K562 (cell line): ENCODE data around the gene CCDC124. TPM values are rescaled to one million over a fixed set of nuclear protein-coding genes. Genes with fewer than 3 reads are reported as not detected.

Source experiments
- ADNP ChIP-seq: fragments of 200-800 bp; sonication (Bioruptor generic); IDR thresholded peaks from 2 replicates; pipeline ENCODE4 v1.6.1; 2016; ENCODE audit warnings: missing genetic modification characterization, missing compliant biosample characterization
- ARNT ChIP-seq, 2 experiments: fragments of 450-650 bp; IDR thresholded peaks; 2 replicates each; pipeline ENCODE4 v1.6.1; 2016; ENCODE audit warnings: mild to moderate bottlenecking in 1 of 2
- BRCA1 ChIP-seq, 2 experiments: fragments of 450-650 bp in 1 of 2; sonication (generic) in 1 of 2; formaldehyde crosslinking in 1 of 2; IDR thresholded peaks; 2 replicates each; pipeline versions ENCODE4 v1.5.0 to v1.6.1; 2017 to 2020; ENCODE audit warnings: mild to moderate bottlenecking in 1 of 2, missing genetic modification reagents in 1 of 2
- HDAC8 ChIP-seq: fragments of 450-650 bp; IDR thresholded peaks from 2 replicates; pipeline ENCODE4 v1.6.1; 2016; ENCODE audit warnings: mild to moderate bottlenecking, missing genetic modification characterization, moderate library complexity, missing compliant biosample characterization
- ILF3 ChIP-seq: fragments of 450-650 bp; IDR thresholded peaks from 2 replicates; pipeline ENCODE4 v1.6.1; 2018; ENCODE audit warnings: antibody characterized with exemption, mild to moderate bottlenecking, moderate library complexity, borderline replicate concordance
- JUND ChIP-seq, 2 experiments: IDR thresholded peaks; 2 replicates in 1 of 2; 3 replicates in 1 of 2; pipeline ENCODE4 v1.6.1; 2011; ENCODE audit warnings: borderline replicate concordance in 2 of 2, low read depth in 2 of 2, low read length in 2 of 2, improper control_type of control experiment in 1 of 2, missing biosample characterization in 1 of 2, missing genetic modification characterization in 1 of 2, missing genetic modification reagents in 1 of 2
- MTA3 ChIP-seq: fragments of 450-650 bp; formaldehyde crosslinking; IDR thresholded peaks from 2 replicates; pipeline ENCODE4 v1.6.1; 2017; ENCODE audit warnings: mild to moderate bottlenecking, borderline replicate concordance
- MXD1 ChIP-seq: fragments of 250-450 bp; sonication (Bioruptor Pico); IDR thresholded peaks from 2 replicates; pipeline ENCODE4 v1.8.0; 2021; ENCODE audit warnings: borderline replicate concordance, mild to moderate bottlenecking, moderate library complexity; ENCODE audit not compliant: poor library complexity, severe bottlenecking
- NBN ChIP-seq: fragments of 450-650 bp; IDR thresholded peaks from 2 replicates; pipeline ENCODE4 v1.6.1; 2016; ENCODE audit warnings: low read depth, mild to moderate bottlenecking
- NEUROD1 ChIP-seq: fragments of 150-350 bp; IDR thresholded peaks from 2 replicates; pipeline ENCODE4 v1.6.1; 2014; ENCODE audit warnings: borderline replicate concordance, low read length, low read depth; ENCODE audit not compliant: partially characterized antibody
- SMARCC2 ChIP-seq: fragments of 450-650 bp; IDR thresholded peaks from 2 replicates; pipeline ENCODE4 v1.6.1; 2017; ENCODE audit warnings: antibody characterized with exemption, moderate library complexity, mild to moderate bottlenecking, low read depth
- SOX6 ChIP-seq: fragments of 450-650 bp; IDR thresholded peaks from 2 replicates; pipeline ENCODE4 v1.6.1; 2014; ENCODE audit warnings: mild to moderate bottlenecking
- ZBTB12 ChIP-seq: fragments of 250-450 bp; sonication (Bioruptor Pico); IDR thresholded peaks from 2 replicates; pipeline ENCODE4 v1.4.0; 2020
- ZEB2 ChIP-seq: fragments of 450-650 bp; IDR thresholded peaks from 2 replicates; pipeline ENCODE4 v1.6.1; 2016
- ZNF311 ChIP-seq: fragments of 250-450 bp; sonication (Bioruptor Pico); IDR thresholded peaks from 2 replicates; pipeline ENCODE4 v1.4.0; 2020; ENCODE audit warnings: mild to moderate bottlenecking, moderate library complexity
- ZNF318 ChIP-seq, 2 experiments: fragments of 450-650 bp; IDR thresholded peaks; 2 replicates each; pipeline ENCODE4 v1.6.1; 2016; ENCODE audit warnings: mild to moderate bottlenecking in 2 of 2, borderline replicate concordance in 1 of 2, low read depth in 1 of 2, moderate library complexity in 1 of 2
- ZNF695 ChIP-seq: fragments of 450-650 bp; formaldehyde crosslinking; IDR thresholded peaks from 2 replicates; pipeline ENCODE4 v1.4.0; 2020; ENCODE audit warnings: mild to moderate bottlenecking, moderate library complexity
- polyA plus RNA-seq, 8 experiments: library from polyadenylated mRNA; depleted of rRNA in 4 of 8; stranded (reverse) in 5 of 8; unstranded in 3 of 8; fragments of >200 nt; fragmentation: Nextera tagmentation in 2 of 8; fragmentation: Illumina TruSeq in 1 of 8; extraction: Ambion mirVana in 2 of 8; extraction: Trizol in 1 of 8; gene quantifications; 2 replicates each; pipeline versions ENCODE4 v1.2.1 to v1.2.3, GENCODE V29; 2011 to 2014; ENCODE audit warnings: inconsistent platforms in 1 of 8, missing spikeins in 1 of 8
- total RNA-seq, 7 experiments: library from RNA; depleted of rRNA in 6 of 7; stranded (reverse); fragments of >200 nt in 6 of 7; fragmentation: Illumina TruSeq in 2 of 7; extraction: Trizol in 2 of 7; gene quantifications; 2 replicates each; pipeline versions ENCODE4 v1.2.1 to v1.2.3, GENCODE V29; 2011 to 2021; ENCODE audit warnings: low replicate concordance in 1 of 7

The CCDC124 gene
- total and polyA plus RNA-seq, 9 of the 15 experiments (the other 6 are each of a cell fraction or from before 2014, with no cell fraction given), result 5.8 to 234 (median 40.1) TPM

DNA sequence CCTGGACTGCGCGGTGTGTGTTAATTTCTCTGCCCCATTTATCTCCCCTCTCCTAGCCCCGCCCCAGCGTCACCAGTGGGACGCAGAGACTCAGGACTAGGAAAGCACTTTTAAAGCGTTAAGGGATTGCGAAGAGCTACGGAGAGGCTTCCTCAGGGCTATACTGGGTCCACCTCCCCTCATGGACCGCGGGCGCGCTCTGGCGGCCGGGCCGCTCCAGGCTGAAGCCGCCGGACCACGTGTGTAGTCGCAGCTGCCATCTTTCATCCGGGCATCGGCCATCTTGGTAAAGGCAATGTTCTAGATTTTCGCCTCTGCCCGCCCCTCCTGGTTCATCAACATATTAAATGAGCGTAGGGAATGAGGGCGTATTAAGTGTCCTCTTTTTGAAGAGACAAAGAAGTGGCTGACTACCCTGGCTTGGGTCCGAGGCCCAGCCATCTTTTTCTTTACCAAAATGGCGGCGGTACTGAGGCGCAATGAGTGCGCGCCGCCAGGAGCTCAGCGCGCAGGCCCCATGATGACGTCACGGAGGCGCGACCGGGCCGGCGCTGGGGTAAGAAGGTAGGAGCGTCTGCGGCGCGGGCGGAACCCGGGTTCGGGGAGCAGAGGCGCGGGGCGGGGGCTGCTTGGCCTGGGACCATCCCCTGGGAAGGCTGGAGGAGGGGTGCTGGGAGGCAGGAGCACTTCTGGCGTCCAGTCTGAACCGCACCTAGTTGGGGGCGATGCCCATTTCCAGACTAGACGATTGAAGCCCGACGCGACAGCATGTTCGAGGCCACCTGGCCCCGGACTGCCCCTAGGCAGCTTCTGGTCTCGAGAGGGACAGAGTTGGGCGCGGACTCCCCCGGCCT lies at the start of gene CCDC124 (continued):
- TF ChIP-seq ZNF318 (IDR thresholded peaks at IDR 0.05; ENCODE audit: borderline replicate concordance in 1 of 2, low read depth in 1 of 2), result no peak
- TF ChIP-seq ZBTB12 (CRISPR knock-in tag), result peak; percentile 99
- TF ChIP-seq ADNP (tag), result peak; percentile 64; the same call in 1 of the 2 replicates
- TF ChIP-seq ILF3, result no peak
- peak; percentile 93 for TF ChIP-seq ZNF311
- TF ChIP-seq HDAC8, result peak; percentile 96
- TF ChIP-seq ZEB2, result no peak
- no peak for TF ChIP-seq SMARCC2
- 0 out of 2 replicates have a peak, but pooled peaks have one; percentile 58 for TF ChIP-seq ZNF695 (CRISPR knock-in tag)
- TF ChIP-seq NBN, result peak; percentile 99
- peak; percentile 82 for TF ChIP-seq JUND (IDR thresholded peaks at IDR 0.05; ENCODE audit: borderline replicate concordance, low read depth, low read length)
- peak; percentile 87; the same call in 2 of the 3 replicates for TF ChIP-seq JUND (tag; IDR thresholded peaks at IDR 0.05; ENCODE audit: borderline replicate concordance, low read depth, low read length)
- TF ChIP-seq BRCA1 (IDR thresholded peaks at IDR 0.05), result no peak
- no peak for TF ChIP-seq BRCA1 (CRISPR knock-in tag; IDR thresholded peaks at IDR 0.05)
- peak; percentile 91 for TF ChIP-seq MTA3
- TF ChIP-seq ARNT (IDR thresholded peaks at IDR 0.05), result peak in 1 of 2 experiments; percentile 65; a peak in 1 of 4 replicates
- TF ChIP-seq SOX6, result peak; percentile 52; the same call in 1 of the 2 replicates
- TF ChIP-seq MXD1 (CRISPR knock-in tag), result peak; percentile 97
- peak; percentile 41 for TF ChIP-seq NEUROD1
